ENCODE data around the gene OR56A3.
A peak's percentile ranks its signal among the peaks of the same experiment; 100 is the strongest.
"Not testable (repeated sequence)": the region's sequence is repeated elsewhere in the genome, so short reads cannot be mapped to it uniquely, and the experiment has no call there.

Gene OR56A3

GRCh38 chr11:5938603-5938965 lies 3.5 kb upstream of the OR56A3 start:
- no peak for ATAC-seq
- peaks cover 12% of the 10 kb centered on the region for H3K27me3 Mint-ChIP-seq
- no peak overlapping the region for H3K27ac Mint-ChIP-seq
- peaks cover 15 to 17% of the 10 kb centered on the region in 2 donors for H3K9me3 Mint-ChIP-seq
- no peak overlapping the region for H3K4me3 Mint-ChIP-seq
- no peaks in the 10 kb centered on the region for H3K4me1 Mint-ChIP-seq
- no peak for DNase-seq

- DNase-seq = no peak
- ATAC-seq = no peak
These were observed 1.3 kb upstream of the OR56A3 start for GRCh38 chr11:5940748-5941147.

GRCh38 chr11:5955586-5955985 lies 13.5 kb downstream of the OR56A3 start:
- Mint-ChIP-seq H3K27ac (peak overlapping the region in 1 of 2 donors; percentile 40), H3K4me3 (no peak overlapping the region), H3K4me1 (no peaks in the 10 kb centered on the region), H3K9me3 (peaks cover 0 to 6% of the 10 kb centered on the region in 2 donors), H3K27me3 (no peaks in the 10 kb centered on the region)
- ATAC-seq (no peak), DNase-seq (no peak)

More at GRCh38 chr11:5940748-5941147, 1.3 kb upstream of the OR56A3 start:
- Mint-ChIP-seq H3K27ac (no peak overlapping the region), H3K27me3 (peaks cover 20% of the 10 kb centered on the region), H3K9me3 (peaks cover 13% of the 10 kb centered on the region in 2 donors), H3K4me1 (no peaks in the 10 kb centered on the region), H3K4me3 (no peak overlapping the region)

GRCh38 chr11:5960704-5961320 lies 18.8 kb downstream of the OR56A3 start:
- not testable (repeated sequence) for H3K4me3 Mint-ChIP-seq, H3K27me3 Mint-ChIP-seq, DNase-seq, H3K4me1 Mint-ChIP-seq, H3K27ac Mint-ChIP-seq
- H3K9me3 Mint-ChIP-seq = peaks cover 0 to 24% of the 10 kb centered on the region in 2 donors
- peak; percentile 56 for ATAC-seq

- ATAC-seq (no peak), DNase-seq (no peak)
- no peak overlapping the region for H3K4me3 Mint-ChIP-seq
- H3K9me3 Mint-ChIP-seq = peaks cover 0 to 18% of the 10 kb centered on the region in 2 donors
- no peaks in the 10 kb centered on the region for H3K4me1 Mint-ChIP-seq
- H3K27me3 Mint-ChIP-seq = peaks cover 23% of the 10 kb centered on the region
- H3K27ac Mint-ChIP-seq = no peak overlapping the region
These were observed 24.9 kb downstream of the OR56A3 start for GRCh38 chr11:5966958-5967357.

- no peak for ATAC-seq
- no peak overlapping the region for H3K4me3 Mint-ChIP-seq
- peaks cover 0 to 17% of the 10 kb centered on the region in 2 donors for H3K9me3 Mint-ChIP-seq
These were observed 25.7 kb downstream of the OR56A3 start for GRCh38 chr11:5967708-5968107.

GRCh38 chr11:5968394-5968793 lies 26.3 kb downstream of the OR56A3 start, which contains the start of gene OR56A5:
Gene OR56A5, minus strand, starts transcription at chr11:5968494. Its CDS starts 0 bp downstream, at chr11:5968494.
- ATAC-seq = no peak
- H3K27me3 Mint-ChIP-seq = peaks cover 23% of the 10 kb centered on the region
- H3K9me3 Mint-ChIP-seq = peaks cover 0 to 10% of the 10 kb centered on the region in 2 donors
- H3K4me1 Mint-ChIP-seq = no peaks in the 10 kb centered on the region
- H3K4me3 Mint-ChIP-seq = no peak within 1 kb of the TSS
- H3K27ac Mint-ChIP-seq = peak within 1 kb of the TSS in 1 of 2 donors; percentile 9
- DNase-seq = no peak

More at GRCh38 chr11:5967708-5968107, 25.7 kb downstream of the OR56A3 start:
- DNase-seq = no peak
- H3K4me1 Mint-ChIP-seq = no peaks in the 10 kb centered on the region
- H3K27ac Mint-ChIP-seq = no peak overlapping the region
- H3K27me3 Mint-ChIP-seq = peaks cover 23% of the 10 kb centered on the region

GRCh38 chr11:5973530-5973929 lies 31.5 kb downstream of the OR56A3 start:
- Mint-ChIP-seq H3K4me1 (no peaks in the 10 kb centered on the region), H3K27ac (no peak overlapping the region), H3K9me3 (peaks cover 0 to 3% of the 10 kb centered on the region in 2 donors), H3K4me3 (no peak overlapping the region), H3K27me3 (peaks cover 13% of the 10 kb centered on the region)
- DNase-seq (no peak), ATAC-seq (no peak)

- H3K4me1 Mint-ChIP-seq = no peaks in the 10 kb centered on the region
These were observed 41.4 kb downstream of the OR56A3 start for GRCh38 chr11:5983443-5983842.

GRCh38 chr11:5986885-5987284 lies 44.8 kb downstream of the OR56A3 start, which contains the start of gene OR52L1:
Gene OR52L1, minus strand, starts transcription at chr11:5986985. Its CDS starts 55 bp downstream, at chr11:5986930.
- Mint-ChIP-seq H3K4me1 (no peaks in the 10 kb centered on the region), H3K9me3 (peaks cover 5 to 10% of the 10 kb centered on the region in 2 donors), H3K4me3 (no peak within 1 kb of the TSS), H3K27ac (no peak within 1 kb of the TSS), H3K27me3 (peaks cover 61% of the 10 kb centered on the region)
- no peak for DNase-seq
- no peak for ATAC-seq

More at GRCh38 chr11:5983443-5983842, 41.4 kb downstream of the OR56A3 start:
- peaks cover 5 to 27% of the 10 kb centered on the region in 2 donors for H3K9me3 Mint-ChIP-seq
- H3K4me3 Mint-ChIP-seq = no peak overlapping the region
- no peak for DNase-seq
- no peak overlapping the region for H3K27ac Mint-ChIP-seq
- H3K27me3 Mint-ChIP-seq = peaks cover 49% of the 10 kb centered on the region
- no peak for ATAC-seq

- Mint-ChIP-seq H3K4me1 (no peaks in the 10 kb centered on the region), H3K9me3 (no peaks in the 10 kb centered on the region), H3K4me3 (no peak overlapping the region), H3K27ac (no peak overlapping the region), H3K27me3 (peaks cover 41% of the 10 kb centered on the region)
- no peak for DNase-seq
- no peak for ATAC-seq
These were observed 47.2 kb downstream of the OR56A3 start for GRCh38 chr11:5989203-5989602.

- Mint-ChIP-seq H3K9me3 (no peaks in the 10 kb centered on the region), H3K4me1 (no peaks in the 10 kb centered on the region), H3K4me3 (no peak overlapping the region), H3K27me3 (peaks cover 24% of the 10 kb centered on the region), H3K27ac (no peak overlapping the region)
- ATAC-seq (no peak), DNase-seq (no peak)
These were observed 50.1 kb downstream of the OR56A3 start for GRCh38 chr11:5992150-5992549.

GRCh38 chr11:5992604-5993251 lies 50.7 kb downstream of the OR56A3 start:
- no peaks in the 10 kb centered on the region for H3K9me3 Mint-ChIP-seq
- H3K27me3 Mint-ChIP-seq = peaks cover 19% of the 10 kb centered on the region
- no peaks in the 10 kb centered on the region for H3K4me1 Mint-ChIP-seq
- ATAC-seq (no peak), DNase-seq (no peak)
- H3K4me3 Mint-ChIP-seq = no peak overlapping the region
- H3K27ac Mint-ChIP-seq = no peak overlapping the region

- H3K4me1 Mint-ChIP-seq = no peaks in the 10 kb centered on the region
- H3K27me3 Mint-ChIP-seq = peaks cover 20% of the 10 kb centered on the region
- no peaks in the 10 kb centered on the region for H3K9me3 Mint-ChIP-seq
- DNase-seq (no peak), ATAC-seq (no peak)
- H3K4me3 Mint-ChIP-seq = no peak overlapping the region
- no peak overlapping the region for H3K27ac Mint-ChIP-seq
These were observed 52.7 kb downstream of the OR56A3 start for GRCh38 chr11:5994791-5995190.

Data from stimulated activated naive CD8-positive, alpha-beta T cell treated with anti-CD3 and anti-CD28 coated beads, Interleukin-15, amount 100 ng/mL, for 72 hours (primary cell).